COLO829 (cell line): Measurements from ENCODE around the gene CALU.

Experiments used
- DNase-seq: peaks from one replicate; pipeline ENCODE4 v3.0.0; 2012; ENCODE audit warnings: low spot score

Gene CALU

GRCh38 chr7:128788446-128789412 is 49.6 kb downstream of the CALU start:
- DNase-seq, result no peak

- no peak for DNase-seq
Observed at GRCh38 chr7:128790315-128791041, 51.3 kb downstream of the CALU start.

- peak; percentile 54 for DNase-seq
Observed at GRCh38 chr7:128791121-128791971, 52.2 kb downstream of the CALU start, which contains the start of gene CCDC136. Gene CCDC136 (plus strand): TSS chr7:128791968. CDS start chr7:128792412, 444 bp downstream.

- DNase-seq, result no peak
Observed at GRCh38 chr7:128791972-128792327, 52.8 kb downstream of the CALU start.

- DNase-seq, result no peak
Observed at GRCh38 chr7:128792471-128793180, 53.5 kb downstream of the CALU start.

- DNase-seq, result no peak
Observed at GRCh38 chr7:128793181-128793547, 54.0 kb downstream of the CALU start.

- no peak for DNase-seq
Observed at GRCh38 chr7:128794020-128794419, 54.9 kb downstream of the CALU start.

- DNase-seq, result no peak
Observed at GRCh38 chr7:128794436-128794835, 55.3 kb downstream of the CALU start.

GRCh38 chr7:128795129-128795528 is 56.0 kb downstream of the CALU start:
- no peak for DNase-seq

GRCh38 chr7:128796327-128796726 is 57.2 kb downstream of the CALU start:
- DNase-seq, result no peak

- no peak for DNase-seq
Observed at GRCh38 chr7:128799451-128799850, 60.3 kb downstream of the CALU start.

- no peak for DNase-seq
Observed at GRCh38 chr7:128800567-128800966, 61.4 kb downstream of the CALU start.

- no peak for DNase-seq
Observed at GRCh38 chr7:128801003-128801402, 61.8 kb downstream of the CALU start.

GRCh38 chr7:128801667-128802418 is 62.7 kb downstream of the CALU start:
- DNase-seq, result no peak

- no peak for DNase-seq
Observed at GRCh38 chr7:128804484-128804883, 65.3 kb downstream of the CALU start.

GRCh38 chr7:128805225-128805624 is 66.1 kb downstream of the CALU start:
- no peak for DNase-seq

- DNase-seq, result no peak
Observed at GRCh38 chr7:128807191-128807590, 68.0 kb downstream of the CALU start.

- no peak for DNase-seq
Observed at GRCh38 chr7:128809363-128809762, 70.2 kb downstream of the CALU start.

- no peak for DNase-seq
Observed at GRCh38 chr7:128810473-128810872, 71.3 kb downstream of the CALU start.

- no peak for DNase-seq
Observed at GRCh38 chr7:128810997-128811396, 71.8 kb downstream of the CALU start.
